Pancreas (tissue), 10 donors: Measurements from ENCODE around the gene MUC5B. TPM values are rescaled to one million over a fixed set of nuclear protein-coding genes. Genes with fewer than 3 reads are reported as not detected.

Experiments used
- ATAC-seq, 4 donors: fragments of 200-7000 bp; cut with Tn5 transposase; one replicate each; pipeline versions ENCODE4 v1.8.0 to v1.9.1; 2020; ENCODE audit warnings: mild to moderate bottlenecking in 4 of 4, moderate library complexity in 4 of 4
- DNase-seq, 6 donors: peaks; one replicate each; pipeline ENCODE4 v3.0.0-alpha.2; 2020
- FAIRE-seq: peaks from 2 replicates; lab custom pipeline; 2012; peaks lifted over from hg19 to GRCh38; lab: Jason Lieb, UNC
- H3K27ac ChIP-seq, 4 donors: fragments of 200-600 bp; sonication (generic); 1 replicate in 3 of 4; 2 replicates in 1 of 4; pipeline versions ENCODE4 v1.5.0 to v1.8.0; 2020
- H3K27me3 ChIP-seq, 4 donors: fragments of 200-600 bp; one replicate each; pipeline ENCODE4 v1.8.0; 2021
- H3K36me3 ChIP-seq, 3 donors: fragments of 200-600 bp; sonication (generic) in 1 of 3; one replicate each; pipeline versions ENCODE4 v1.5.0 to v1.8.0; 2020 to 2021
- H3K4me1 ChIP-seq, 3 donors: fragments of 200-600 bp; one replicate each; pipeline ENCODE4 v1.8.0; 2021
- H3K4me3 ChIP-seq, 4 donors: fragments of 200-600 bp; sonication (generic) in 2 of 4; one replicate each; pipeline versions ENCODE4 v1.5.0 to v1.8.0; 2020 to 2021
- H3K9me3 ChIP-seq, 4 donors: fragments of 200-600 bp; one replicate each; pipeline ENCODE4 v1.8.0; 2021
- CTCF ChIP-seq, 4 donors: fragments of 200-600 bp; sonication (generic) in 3 of 4; IDR thresholded peaks; one replicate each; pipeline versions ENCODE4 v1.5.0 to v1.8.0; 2021; ENCODE audit warnings: antibody characterized with exemption in 4 of 4
- WGBS, 2 donors: extraction: QIAGEN DNeasy Blood & Tissue Kit; methylation state at CpG; one replicate each; pipeline ENCODE4 v1.1.7; 2013; 5-methylcytosine and 5-hydroxymethylcytosine counted together
- intact Hi-C, 3 donors: fragments of 100-400 bp; cut with DNase I; formaldehyde crosslinking; loops; one replicate each; pipeline versions ENCODE4 v1.11.1 to v1.14.2; 2022
- polyA plus RNA-seq, 2 donors: library from polyadenylated mRNA; stranded (reverse); fragments of 200-250 nt; gene quantifications; one replicate each; pipeline ENCODE4 v1.2.3, GENCODE V29; 2013
- total RNA-seq, 6 donors: library from RNA; stranded (reverse); fragmentation: NEBNext Ultra II Directional in 4 of 6; extraction: Animal tissue kit (Norgen Biotek cat#: 25700) in 4 of 6; gene quantifications; one replicate each; pipeline versions ENCODE4 v1.2.1 to v1.2.4, GENCODE V29; 2021 to 2023
- donor health status: healthy with polysubstance abuse.
- donor health status: DM: no; HTN: no; CAD: no; lungs with moderate emphysema.
- donor health status: DM: no; HTN: no; CAD: no.
- donor health status: control.
- donor health status: control.
- donor health status: Bipolar disorder and iron deficiency.
- donor health status: DM: yes; HTN: yes; CAD: no.
- donor health status: DM: no; HTN: no; CAD: no.
- donor health status: DM: no; HTN: no; CAD: no.
- donor health status: DM: yes; HTN: yes; CAD: no.

MUC5B gene
- total and polyA plus RNA-seq, 8 donors = 5.1 to 65.4 (median 15.1) TPM

GRCh38 chr11:1192741-1193325, 30.0 kb upstream of the MUC5B start:
- Histone ChIP-seq H3K27me3 (peaks cover 0 to 3% (median 0%) of the 10 kb centered on the region in 4 donors), H3K4me3 (no peak overlapping the region), H3K9me3 (no peaks in the 10 kb centered on the region), H3K36me3 (no peaks in the 10 kb centered on the region), H3K27ac (no peak overlapping the region), H3K4me1 (no peaks in the 10 kb centered on the region)
- ATAC-seq = no peak
- 78 to 83% methylated on average over 17 of the region's 17 CpGs for WGBS, 2 donors
- no peak for TF ChIP-seq CTCF (IDR thresholded peaks at IDR 0.05)
- FAIRE-seq = no peak
- peak in 2 of 6 donors; percentile 35 to 39 for DNase-seq
- intact Hi-C loops = no loop called here

- H3K4me3 ChIP-seq = no peak overlapping the region
- H3K27me3 ChIP-seq = peaks cover 0 to 3% (median under 1%) of the 10 kb centered on the region in 4 donors
- H3K27ac ChIP-seq = no peak overlapping the region
- no peaks in the 10 kb centered on the region for H3K4me1 ChIP-seq
- no peak for TF ChIP-seq CTCF (IDR thresholded peaks at IDR 0.05)
- intact Hi-C loops = no loop called here
- ATAC-seq (peak in 1 of 4 donors; percentile 5), DNase-seq (peak in 4 of 6 donors; percentile 10 to 55 (median 38)), FAIRE-seq (no peak)
- WGBS, 2 donors = 73 to 82% methylated on average over 43 of the region's 43 CpGs
- no peaks in the 10 kb centered on the region for H3K36me3 ChIP-seq
- H3K9me3 ChIP-seq = no peaks in the 10 kb centered on the region
Observed at GRCh38 chr11:1193326-1194230, 29.3 kb upstream of the MUC5B start.

- no peak for TF ChIP-seq CTCF (IDR thresholded peaks at IDR 0.05)
- Histone ChIP-seq H3K9me3 (no peaks in the 10 kb centered on the region), H3K27me3 (peaks cover 0 to 5% (median 2%) of the 10 kb centered on the region in 4 donors), H3K4me3 (no peak overlapping the region), H3K4me1 (no peaks in the 10 kb centered on the region), H3K27ac (no peak overlapping the region), H3K36me3 (no peaks in the 10 kb centered on the region)
- FAIRE-seq = no peak
- intact Hi-C loops = no loop called here
- no peak for ATAC-seq
- WGBS, 2 donors = 85 to 92% methylated on average over 55 to 59 of the region's 59 CpGs
- DNase-seq = peak in 4 of 6 donors; percentile 10 to 70 (median 41)
Observed at GRCh38 chr11:1194231-1194976, 28.5 kb upstream of the MUC5B start.

- Histone ChIP-seq H3K9me3 (no peaks in the 10 kb centered on the region), H3K4me3 (no peak overlapping the region), H3K27me3 (peaks cover 0 to 5% (median 2%) of the 10 kb centered on the region in 4 donors), H3K36me3 (no peaks in the 10 kb centered on the region), H3K4me1 (no peaks in the 10 kb centered on the region), H3K27ac (no peak overlapping the region)
- intact Hi-C loops = no loop called here
- ATAC-seq = no peak
- FAIRE-seq = no peak
- 69 to 82% methylated on average over 28 to 32 of the region's 32 CpGs for WGBS, 2 donors
- DNase-seq = peak in 4 of 6 donors; percentile 14 to 74 (median 39)
- no peak for TF ChIP-seq CTCF (IDR thresholded peaks at IDR 0.05)
Observed at GRCh38 chr11:1194977-1195681, 27.7 kb upstream of the MUC5B start.
